KMS-11 (cell line): ENCODE data around the gene CCDC159.
"Not testable (repeated sequence)": the region's sequence is repeated elsewhere in the genome, so short reads cannot be mapped to it uniquely, and the experiment has no call there.

Source experiments
- H2AFZ ChIP-seq: fragments of 200-600 bp; sonication (generic); 2 replicates; pipeline ENCODE4 v1.6.1; 2016; ENCODE audit warnings: antibody characterized with exemption, mixed run types, low read depth
- H3K27ac ChIP-seq: fragments of 200-600 bp; sonication (generic); 2 replicates; pipeline ENCODE4 v1.6.1; 2016; ENCODE audit warnings: mild to moderate bottlenecking, mixed run types
- H3K27me3 ChIP-seq: fragments of 200-600 bp; sonication (generic); 2 replicates; pipeline ENCODE4 v1.6.1; 2017; ENCODE audit warnings: mild to moderate bottlenecking, low read depth, mixed run types, moderate library complexity; ENCODE audit not compliant: insufficient read depth
- H3K36me3 ChIP-seq: fragments of 200-600 bp; sonication (generic); 2 replicates; pipeline ENCODE4 v1.6.1; 2017; ENCODE audit warnings: mild to moderate bottlenecking, mixed run types; ENCODE audit not compliant: insufficient read depth
- H3K4me1 ChIP-seq: fragments of 200-600 bp; sonication (generic); 2 replicates; pipeline ENCODE4 v1.6.1; 2016; ENCODE audit warnings: mild to moderate bottlenecking, low read depth, mixed run types; ENCODE audit not compliant: poor library complexity, severe bottlenecking
- H3K4me2 ChIP-seq: fragments of 200-600 bp; sonication (generic); 2 replicates; pipeline ENCODE4 v1.7.0; 2016; ENCODE audit warnings: mild to moderate bottlenecking, mixed run types
- H3K4me3 ChIP-seq: fragments of 200-600 bp; sonication (generic); IDR thresholded peaks from 2 replicates; pipeline ENCODE4 v1.6.1; 2017; ENCODE audit warnings: low read depth, low read length, mixed read lengths; ENCODE audit not compliant: insufficient read depth
- H3K79me2 ChIP-seq: fragments of 200-600 bp; sonication (generic); 2 replicates; pipeline ENCODE4 v1.6.1; 2016; ENCODE audit warnings: low read depth, mixed run types; ENCODE audit not compliant: insufficient read depth
- H3K9ac ChIP-seq: fragments of 200-600 bp; sonication (generic); 2 replicates; pipeline ENCODE4 v1.6.1; 2016; ENCODE audit warnings: mild to moderate bottlenecking, mixed run types
- H4K20me1 ChIP-seq: fragments of 200-600 bp; sonication (generic); 2 replicates; pipeline ENCODE4 v1.6.1; 2016; ENCODE audit warnings: mild to moderate bottlenecking, mixed run types; ENCODE audit not compliant: insufficient read depth
- TF ChIP-seq, protein P1 (sequence below): fragments of 200-600 bp; sonication (generic); conservative IDR thresholded peaks from 2 replicates; pipeline ENCODE4 v1.6.1; 2017; ENCODE audit warnings: low read depth, mild to moderate bottlenecking, antibody characterized with exemption, low read length, moderate library complexity, mixed read lengths

CCDC159 gene

GRCh38 chr19:11337080-11337479 lies 9.2 kb upstream of the CCDC159 start:
- H4K20me1 ChIP-seq: no peaks in the 10 kb centered on the region
- no peaks in the 10 kb centered on the region for H3K27me3 ChIP-seq
- H3K9ac ChIP-seq: no peak overlapping the region
- TF ChIP-seq, protein P1, sequence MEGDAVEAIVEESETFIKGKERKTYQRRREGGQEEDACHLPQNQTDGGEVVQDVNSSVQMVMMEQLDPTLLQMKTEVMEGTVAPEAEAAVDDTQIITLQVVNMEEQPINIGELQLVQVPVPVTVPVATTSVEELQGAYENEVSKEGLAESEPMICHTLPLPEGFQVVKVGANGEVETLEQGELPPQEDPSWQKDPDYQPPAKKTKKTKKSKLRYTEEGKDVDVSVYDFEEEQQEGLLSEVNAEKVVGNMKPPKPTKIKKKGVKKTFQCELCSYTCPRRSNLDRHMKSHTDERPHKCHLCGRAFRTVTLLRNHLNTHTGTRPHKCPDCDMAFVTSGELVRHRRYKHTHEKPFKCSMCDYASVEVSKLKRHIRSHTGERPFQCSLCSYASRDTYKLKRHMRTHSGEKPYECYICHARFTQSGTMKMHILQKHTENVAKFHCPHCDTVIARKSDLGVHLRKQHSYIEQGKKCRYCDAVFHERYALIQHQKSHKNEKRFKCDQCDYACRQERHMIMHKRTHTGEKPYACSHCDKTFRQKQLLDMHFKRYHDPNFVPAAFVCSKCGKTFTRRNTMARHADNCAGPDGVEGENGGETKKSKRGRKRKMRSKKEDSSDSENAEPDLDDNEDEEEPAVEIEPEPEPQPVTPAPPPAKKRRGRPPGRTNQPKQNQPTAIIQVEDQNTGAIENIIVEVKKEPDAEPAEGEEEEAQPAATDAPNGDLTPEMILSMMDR: no peak
- no peak overlapping the region for H3K4me3 ChIP-seq
- H3K4me1 ChIP-seq: peaks cover 9% of the 10 kb centered on the region
- no peak overlapping the region for H3K27ac ChIP-seq
- H3K4me2 ChIP-seq: no peak overlapping the region
- H3K79me2 ChIP-seq: no peaks in the 10 kb centered on the region
- no peak overlapping the region for H2AFZ ChIP-seq
- H3K36me3 ChIP-seq: no peaks in the 10 kb centered on the region

GRCh38 chr19:11338121-11338520 lies 8.2 kb upstream of the CCDC159 start:
- Histone ChIP-seq H3K4me3 (no peak overlapping the region), H3K4me2 (no peak overlapping the region), H3K36me3 (no peaks in the 10 kb centered on the region), H3K9ac (no peak overlapping the region), H2AFZ (no peak overlapping the region), H3K79me2 (no peaks in the 10 kb centered on the region), H3K27ac (no peak overlapping the region), H4K20me1 (no peaks in the 10 kb centered on the region), H3K27me3 (no peaks in the 10 kb centered on the region), H3K4me1 (peaks cover 9% of the 10 kb centered on the region)
- TF ChIP-seq, protein P1: no peak

GRCh38 chr19:11338569-11339253 lies 7.6 kb upstream of the CCDC159 start:
- no peak overlapping the region for H3K4me3 ChIP-seq

GRCh38 chr19:11339254-11340098 lies 6.8 kb upstream of the CCDC159 start, which contains the start of gene RAB3D:
RAB3D (minus strand) TSS chr19:11339657; CDS start chr19:11337399, 2,258 bp downstream.
- Histone ChIP-seq H3K27ac (no peak within 1 kb of the TSS), H4K20me1 (no peaks in the 10 kb centered on the region), H3K4me3 (no peak within 1 kb of the TSS), H2AFZ (peak within 1 kb of the TSS; percentile 94), H3K36me3 (no peaks in the 10 kb centered on the region), H3K4me1 (peaks cover 19% of the 10 kb centered on the region), H3K27me3 (no peaks in the 10 kb centered on the region), H3K9ac (peak within 1 kb of the TSS; percentile 60), H3K79me2 (no peaks in the 10 kb centered on the region), H3K4me2 (peak within 1 kb of the TSS; percentile 76)
- TF ChIP-seq, protein P1: no peak

More at GRCh38 chr19:11338569-11339253, 7.6 kb upstream of the CCDC159 start:
- peak overlapping the region; percentile 94 for H2AFZ ChIP-seq
- H3K36me3 ChIP-seq: no peaks in the 10 kb centered on the region
- H3K27ac ChIP-seq: no peak overlapping the region
- TF ChIP-seq, protein P1: no peak
- H3K79me2 ChIP-seq: no peaks in the 10 kb centered on the region
- H3K27me3 ChIP-seq: no peaks in the 10 kb centered on the region
- no peaks in the 10 kb centered on the region for H4K20me1 ChIP-seq
- peaks cover 11% of the 10 kb centered on the region for H3K4me1 ChIP-seq
- H3K4me2 ChIP-seq: peak overlapping the region; percentile 76
- peak overlapping the region; percentile 60; the same call in 1 of the 2 replicates for H3K9ac ChIP-seq

DNA sequence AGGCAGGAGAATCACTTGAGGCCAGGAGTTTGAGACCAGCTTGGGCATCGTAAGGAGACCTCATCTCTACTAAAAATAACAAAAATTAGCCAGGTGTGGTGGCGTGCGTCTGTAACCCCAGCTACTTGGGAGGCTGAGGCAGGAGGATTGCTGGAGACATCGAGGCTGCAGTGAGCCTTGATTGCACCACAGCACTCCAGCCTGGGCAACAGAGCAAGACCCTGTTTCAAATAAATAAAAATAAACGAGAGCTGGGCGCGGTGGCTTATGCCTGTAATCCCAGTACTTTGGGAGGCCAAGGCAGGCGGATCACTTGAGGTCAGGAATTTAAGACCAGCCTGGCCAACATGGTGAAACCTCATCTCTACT lies 6.2 kb upstream of the CCDC159 start:
- not testable (repeated sequence) for H3K36me3 ChIP-seq, H3K27me3 ChIP-seq, H3K27ac ChIP-seq, H3K4me3 ChIP-seq, H3K79me2 ChIP-seq, H3K9ac ChIP-seq, H4K20me1 ChIP-seq
- peak overlapping the region; percentile 94 for H2AFZ ChIP-seq
- H3K4me1 ChIP-seq: peaks cover 25% of the 10 kb centered on the region
- H3K4me2 ChIP-seq: peak overlapping the region; percentile 66
